ENCODE measurements around the gene CEBPB.
"Not testable (repeated sequence)": the region's sequence is repeated elsewhere in the genome, so short reads cannot be mapped to it uniquely, and the experiment has no call there.

Gene CEBPB

GRCh38 chr20:50193836-50194421, 3.3 kb downstream of the CEBPB start:
- DNase-seq: no peak

- DNase-seq: no peak
Observed at GRCh38 chr20:50194422-50194830, 3.8 kb downstream of the CEBPB start.

GRCh38 chr20:50194831-50195523, 4.3 kb downstream of the CEBPB start:
- DNase-seq: no peak

- DNase-seq: no peak
Observed at GRCh38 chr20:50195524-50196120, 5.0 kb downstream of the CEBPB start.

- DNase-seq: no peak
Observed at GRCh38 chr20:50196248-50196647, 5.6 kb downstream of the CEBPB start.

- DNase-seq: no peak
Observed at GRCh38 chr20:50196896-50197295, 6.3 kb downstream of the CEBPB start.

GRCh38 chr20:50197463-50198179, 7.0 kb downstream of the CEBPB start:
- DNase-seq: no peak

- no peak for DNase-seq
Observed at GRCh38 chr20:50198180-50198666, 7.6 kb downstream of the CEBPB start.

- no peak for DNase-seq
Observed at GRCh38 chr20:50198716-50199115, 8.1 kb downstream of the CEBPB start.

GRCh38 chr20:50199703-50200102, 9.1 kb downstream of the CEBPB start:
- DNase-seq: no peak

- no peak for DNase-seq
Observed at GRCh38 chr20:50200482-50201104, 10.0 kb downstream of the CEBPB start.

GRCh38 chr20:50201710-50202109, 11.1 kb downstream of the CEBPB start:
- DNase-seq: not testable (repeated sequence)

GRCh38 chr20:50202677-50203076, 12.0 kb downstream of the CEBPB start:
- DNase-seq: no peak

GRCh38 chr20:50203951-50204937, 13.6 kb downstream of the CEBPB start:
- DNase-seq: no peak

- DNase-seq: no peak
Observed at GRCh38 chr20:50207026-50207425, 16.4 kb downstream of the CEBPB start.

GRCh38 chr20:50208085-50208491, 17.5 kb downstream of the CEBPB start:
- DNase-seq: no peak

GRCh38 chr20:50208815-50209214, 18.2 kb downstream of the CEBPB start:
- not testable (repeated sequence) for DNase-seq

GRCh38 chr20:50210066-50210619, 19.5 kb downstream of the CEBPB start:
- DNase-seq: no peak

GRCh38 chr20:50211091-50211490, 20.5 kb downstream of the CEBPB start:
- no peak for DNase-seq

GRCh38 chr20:50213531-50214106, 23.0 kb downstream of the CEBPB start:
- DNase-seq: no peak

Measured in activated CD4-positive, alpha-beta T cell treated with anti-CD3 and anti-CD28 coated beads, Interleukin-2, amount 50 U/mL, for 4 hours (primary cell).